Loucy (cell line): ENCODE results near the gene CEP126.

Source experiments
- H2AFZ ChIP-seq: fragments of 200-600 bp; sonication (generic); 2 replicates; pipeline ENCODE4 v1.6.0; 2016; ENCODE audit warnings: antibody characterized with exemption, mild to moderate bottlenecking, low read length, moderate library complexity
- H3F3A ChIP-seq: fragments of 200-600 bp; 2 replicates; pipeline ENCODE4 v1.6.0; 2016; ENCODE audit warnings: antibody characterized with exemption, low read depth, mild to moderate bottlenecking
- H3K27me3 ChIP-seq: fragments of 200-600 bp; sonication (generic); 2 replicates; pipeline ENCODE4 v1.6.1; 2014; ENCODE audit warnings: low read length, mild to moderate bottlenecking; ENCODE audit not compliant: insufficient read depth, poor library complexity, severe bottlenecking
- H3K36me3 ChIP-seq: fragments of 200-600 bp; sonication (generic); 2 replicates; pipeline ENCODE4 v1.6.1; 2016; ENCODE audit warnings: low read length; ENCODE audit not compliant: insufficient read depth
- H3K4me1 ChIP-seq: fragments of 200-600 bp; sonication (generic); 2 replicates; pipeline ENCODE4 v1.5.1; 2014; ENCODE audit warnings: low read length, mild to moderate bottlenecking; ENCODE audit not compliant: insufficient read depth, poor library complexity, severe bottlenecking
- H3K4me2 ChIP-seq: fragments of 200-600 bp; sonication (generic); 2 replicates; pipeline ENCODE4 v1.6.0; 2014; ENCODE audit warnings: antibody characterized with exemption, low read length, low read depth, mild to moderate bottlenecking; ENCODE audit not compliant: poor library complexity, severe bottlenecking
- H3K4me3 ChIP-seq: fragments of 200-600 bp; sonication (generic); 2 replicates; pipeline ENCODE4 v1.5.1; 2014; ENCODE audit warnings: low read length, mild to moderate bottlenecking, mixed read lengths; ENCODE audit not compliant: poor library complexity, severe bottlenecking
- H3K79me2 ChIP-seq: fragments of 200-600 bp; sonication (generic); 2 replicates; pipeline ENCODE4 v1.6.1; 2014; ENCODE audit warnings: low read length; ENCODE audit not compliant: insufficient read depth
- H3K9ac ChIP-seq: fragments of 200-600 bp; sonication (generic); 2 replicates; pipeline ENCODE4 v1.6.0; 2014; ENCODE audit warnings: mild to moderate bottlenecking, low read depth, low read length, moderate library complexity; ENCODE audit not compliant: poor library complexity, severe bottlenecking
- H3K9me2 ChIP-seq: fragments of 200-600 bp; sonication (generic); replicated peaks from 2 replicates; pipeline ENCODE4 v1.6.1; 2016; ENCODE audit warnings: low read depth, low read length, mixed read lengths
- H3K9me3 ChIP-seq: fragments of 200-600 bp; sonication (generic); 2 replicates; pipeline ENCODE4 v1.6.1; 2014; ENCODE audit warnings: mild to moderate bottlenecking, antibody characterized with exemption, low read length, low read depth; ENCODE audit not compliant: insufficient read depth
- H4K20me1 ChIP-seq: fragments of 200-600 bp; sonication (generic); 2 replicates; pipeline ENCODE4 v1.6.0; 2014; ENCODE audit warnings: antibody characterized with exemption, low read length, mild to moderate bottlenecking; ENCODE audit not compliant: insufficient read depth, poor library complexity, severe bottlenecking
- CTCF ChIP-seq: fragments of 200-600 bp; sonication (generic); conservative IDR thresholded peaks from 2 replicates; pipeline ENCODE4 v1.5.1; 2014; ENCODE audit warnings: mild to moderate bottlenecking, antibody characterized with exemption, low read length
- EZH2phosphoT487 ChIP-seq: fragments of 200-600 bp; IDR thresholded peaks from 2 replicates; pipeline ENCODE4 v1.6.1; 2018; ENCODE audit warnings: antibody characterized with exemption, mild to moderate bottlenecking, moderate library complexity, borderline replicate concordance

CEP126 gene

GRCh38 chr11:102012946-102013345, 98.1 kb downstream of the CEP126 start:
- H3K9ac ChIP-seq, result no peak overlapping the region
- H3K4me2 ChIP-seq, result no peak overlapping the region
- H3K9me2 ChIP-seq, result no peaks in the 10 kb centered on the region
- H3F3A ChIP-seq, result no peaks in the 10 kb centered on the region
- TF ChIP-seq CTCF (no peak), EZH2phosphoT487 (no peak)
- no peaks in the 10 kb centered on the region for H4K20me1 ChIP-seq
- no peaks in the 10 kb centered on the region for H3K36me3 ChIP-seq
- no peaks in the 10 kb centered on the region for H3K79me2 ChIP-seq
- H3K4me3 ChIP-seq, result no peak overlapping the region
- no peaks in the 10 kb centered on the region for H3K9me3 ChIP-seq
- H2AFZ ChIP-seq, result no peak overlapping the region
- H3K4me1 ChIP-seq, result no peaks in the 10 kb centered on the region
- no peaks in the 10 kb centered on the region for H3K27me3 ChIP-seq

GRCh38 chr11:102014756-102015155, 99.9 kb downstream of the CEP126 start:
- Histone ChIP-seq H4K20me1 (no peaks in the 10 kb centered on the region), H2AFZ (no peak overlapping the region), H3K4me2 (no peak overlapping the region)

GRCh38 chr11:102017026-102017425, 102.2 kb downstream of the CEP126 start:
- no peak overlapping the region for H3K4me3 ChIP-seq

More at GRCh38 chr11:102014756-102015155, 99.9 kb downstream of the CEP126 start:
- H3K79me2 ChIP-seq, result no peaks in the 10 kb centered on the region
- H3K9me3 ChIP-seq, result no peaks in the 10 kb centered on the region
- no peak overlapping the region for H3K9ac ChIP-seq
- no peaks in the 10 kb centered on the region for H3K27me3 ChIP-seq
- H3K9me2 ChIP-seq, result no peaks in the 10 kb centered on the region
- no peak for TF ChIP-seq CTCF
- no peak for TF ChIP-seq EZH2phosphoT487
- no peaks in the 10 kb centered on the region for H3F3A ChIP-seq
- no peak overlapping the region for H3K4me3 ChIP-seq
- no peaks in the 10 kb centered on the region for H3K4me1 ChIP-seq
- no peaks in the 10 kb centered on the region for H3K36me3 ChIP-seq

More at GRCh38 chr11:102017026-102017425, 102.2 kb downstream of the CEP126 start:
- Histone ChIP-seq H3K36me3 (no peaks in the 10 kb centered on the region), H2AFZ (no peak overlapping the region), H3K4me2 (no peak overlapping the region), H3K9ac (no peak overlapping the region), H4K20me1 (no peaks in the 10 kb centered on the region), H3K9me2 (no peaks in the 10 kb centered on the region), H3K4me1 (no peaks in the 10 kb centered on the region), H3K9me3 (no peaks in the 10 kb centered on the region), H3K27me3 (no peaks in the 10 kb centered on the region), H3K79me2 (no peaks in the 10 kb centered on the region), H3F3A (no peaks in the 10 kb centered on the region)
- no peak for TF ChIP-seq CTCF
- TF ChIP-seq EZH2phosphoT487, result no peak
